WTC11 (cell line): ENCODE measurements around the gene JAML. TPM values are rescaled to one million over a fixed set of nuclear protein-coding genes. Genes with fewer than 3 reads are reported as not detected.

ENCODE experiments used
- ATAC-seq: fragments of 200-7000 bp; cut with Tn5 transposase; 2 replicates; pipeline ENCODE4 v1.10.0; 2021; ENCODE audit warnings: mild to moderate bottlenecking, moderate library complexity
- CTCF ChIA-PET: fragments of 300-600 bp; sonication (Branson Sonifier 250); formaldehyde crosslinking; loops from one replicate; lab custom pipeline; 2021; ENCODE audit warnings: antibody characterized with exemption; lab: Charles Lee
- POLR2A ChIA-PET: fragments of 350-600 bp; sonication (Branson Sonifier 250); formaldehyde crosslinking; loops from one replicate; lab custom pipeline; 2021; ENCODE audit warnings: antibody characterized with exemption; lab: Charles Lee
- DNase-seq: peaks from one replicate; pipeline ENCODE4 v3.0.0; 2021; ENCODE audit warnings: low spot score
- H3K27ac Mint-ChIP-seq: 2 replicates; pipeline ENCODE4 v1.8.0; 2021; ENCODE audit warnings: mixed read lengths
- H3K27me3 Mint-ChIP-seq: 2 replicates; pipeline ENCODE4 v1.8.0; 2021; ENCODE audit warnings: low read depth, mild to moderate bottlenecking, moderate library complexity, mixed read lengths
- H3K36me3 Mint-ChIP-seq: 2 replicates; pipeline ENCODE4 v1.8.0; 2021; ENCODE audit warnings: mixed read lengths
- H3K4me1 Mint-ChIP-seq: 2 replicates; pipeline ENCODE4 v1.8.0; 2022; ENCODE audit warnings: mixed read lengths
- H3K4me3 Mint-ChIP-seq: 2 replicates; pipeline ENCODE4 v1.8.0; 2021; ENCODE audit warnings: mild to moderate bottlenecking, moderate library complexity, mixed read lengths
- H3K9me3 Mint-ChIP-seq: 2 replicates; pipeline ENCODE4 v1.8.0; 2021; ENCODE audit warnings: mixed read lengths
- ATF1 ChIP-seq: sonication (generic); formaldehyde crosslinking; IDR thresholded peaks from 2 replicates; pipeline ENCODE4 v1.8.1; 2023; ENCODE audit warnings: mild to moderate bottlenecking, moderate library complexity, missing genetic modification reagents
- CBFB ChIP-seq: sonication (generic); formaldehyde crosslinking; IDR thresholded peaks from 2 replicates; pipeline ENCODE4 v1.8.1; 2022; ENCODE audit warnings: mild to moderate bottlenecking, low read depth, missing genetic modification reagents
- E2F4 ChIP-seq: sonication (generic); formaldehyde crosslinking; IDR thresholded peaks from 2 replicates; pipeline ENCODE4 v1.8.1; 2022; ENCODE audit warnings: low read depth, mild to moderate bottlenecking, moderate library complexity, missing genetic modification reagents, borderline replicate concordance
- EMX1 ChIP-seq: fragments of 250-450 bp; sonication (Bioruptor Pico); IDR thresholded peaks from 2 replicates; pipeline ENCODE4 v1.8.0; 2021; ENCODE audit warnings: mild to moderate bottlenecking
- FOXP1 ChIP-seq: sonication (generic); formaldehyde crosslinking; IDR thresholded peaks from 2 replicates; pipeline ENCODE4 v1.8.0; 2022; ENCODE audit warnings: missing genetic modification reagents, mild to moderate bottlenecking, moderate library complexity, borderline replicate concordance
- HMGA2 ChIP-seq: fragments of 250-450 bp; sonication (Bioruptor Pico); IDR thresholded peaks from 2 replicates; pipeline ENCODE4 v1.4.0; 2021; ENCODE audit warnings: mild to moderate bottlenecking, moderate library complexity
- MXD4 ChIP-seq: fragments of 250-450 bp; sonication (Bioruptor Pico); IDR thresholded peaks from 2 replicates; pipeline ENCODE4 v1.8.0; 2021; ENCODE audit warnings: mild to moderate bottlenecking, moderate library complexity, borderline replicate concordance
- NFYB ChIP-seq: sonication (generic); formaldehyde crosslinking; conservative IDR thresholded peaks from 2 replicates; pipeline ENCODE4 v1.8.0; 2022; ENCODE audit warnings: low read depth, missing genetic modification reagents
- NR1H2 ChIP-seq: sonication (generic); formaldehyde crosslinking; IDR thresholded peaks from 2 replicates; pipeline ENCODE4 v1.9.0; 2021; ENCODE audit warnings: mild to moderate bottlenecking, moderate library complexity, missing genetic modification reagents
- NR3C1 ChIP-seq: sonication (generic); formaldehyde crosslinking; conservative IDR thresholded peaks from 2 replicates; pipeline ENCODE4 v1.8.1; 2023; ENCODE audit warnings: low read depth, mild to moderate bottlenecking, missing genetic modification reagents
- OVOL2 ChIP-seq: fragments of 250-450 bp; sonication (Bioruptor Pico); IDR thresholded peaks from 2 replicates; pipeline ENCODE4 v1.9.0; 2021; ENCODE audit warnings: mild to moderate bottlenecking, borderline replicate concordance
- PRRX2 ChIP-seq: fragments of 250-450 bp; sonication (Bioruptor Pico); IDR thresholded peaks from 2 replicates; pipeline ENCODE4 v1.8.0; 2021; ENCODE audit warnings: mild to moderate bottlenecking
- RELA ChIP-seq: sonication (generic); formaldehyde crosslinking; IDR thresholded peaks from 2 replicates; pipeline ENCODE4 v1.8.1; 2022; ENCODE audit warnings: missing genetic modification reagents, mild to moderate bottlenecking, borderline replicate concordance
- TEAD1 ChIP-seq: sonication (generic); formaldehyde crosslinking; IDR thresholded peaks from 2 replicates; pipeline ENCODE4 v1.8.0; 2022; ENCODE audit warnings: mild to moderate bottlenecking, missing genetic modification reagents
- ZBTB21 ChIP-seq: sonication (generic); formaldehyde crosslinking; IDR thresholded peaks from 2 replicates; pipeline ENCODE4 v1.8.1; 2023; ENCODE audit warnings: mild to moderate bottlenecking, missing genetic modification reagents, borderline replicate concordance
- ZNF263 ChIP-seq: sonication (generic); formaldehyde crosslinking; IDR thresholded peaks from 2 replicates; pipeline ENCODE4 v1.8.1; 2022; ENCODE audit warnings: low read depth, mild to moderate bottlenecking, moderate library complexity, missing genetic modification reagents
- ZNF532 ChIP-seq: fragments of 250-450 bp; sonication (Bioruptor Pico); IDR thresholded peaks from 2 replicates; pipeline ENCODE4 v1.9.0; 2021; ENCODE audit warnings: mild to moderate bottlenecking, borderline replicate concordance
- total RNA-seq: library from RNA; stranded (reverse); gene quantifications from 3 replicates; pipeline ENCODE4 v1.2.3, GENCODE V29; 2021
- TF ChIP-seq, protein P1 (sequence below): sonication (generic); formaldehyde crosslinking; IDR thresholded peaks from 2 replicates; pipeline ENCODE4 v1.8.1; 2022; ENCODE audit warnings: missing genetic modification reagents, borderline replicate concordance
- TF ChIP-seq, protein P2 (sequence below): sonication (generic); formaldehyde crosslinking; IDR thresholded peaks from 2 replicates; pipeline ENCODE4 v1.8.1; 2023; ENCODE audit warnings: mild to moderate bottlenecking, missing genetic modification reagents, borderline replicate concordance

JAML gene
- total RNA-seq, 1 experiment from 2014 or later = 0.24 TPM

DNA sequence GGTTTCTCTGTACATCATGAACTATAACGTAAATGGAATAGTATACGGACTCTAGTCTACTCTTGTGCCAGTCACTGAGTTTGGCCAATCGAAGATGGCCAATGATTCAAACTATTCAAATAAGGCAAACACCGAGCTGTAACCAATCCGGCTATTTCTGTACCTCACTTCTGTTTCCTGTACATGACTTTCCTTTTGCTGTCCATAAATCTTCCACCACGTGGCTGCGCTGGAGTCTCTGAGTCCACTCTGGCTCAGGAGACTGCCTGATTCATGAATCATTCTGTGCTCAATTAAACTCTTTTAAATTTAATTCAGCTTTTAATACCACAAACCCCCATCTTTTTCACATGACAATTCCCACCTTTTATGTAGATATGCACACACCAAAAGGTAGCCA is 1.5 kb upstream of the JAML start:
- ChIA-PET CTCF (no interaction called here), POLR2A (no interaction called here)
- ATAC-seq = no peak
- Mint-ChIP-seq H3K4me1 (no peaks in the 10 kb centered on the region), H3K4me3 (no peak overlapping the region), H3K27me3 (no peaks in the 10 kb centered on the region; the same call in 1 of the 2 replicates), H3K36me3 (no peaks in the 10 kb centered on the region), H3K9me3 (no peaks in the 10 kb centered on the region), H3K27ac (no peak overlapping the region)
- TF ChIP-seq, protein P1, sequence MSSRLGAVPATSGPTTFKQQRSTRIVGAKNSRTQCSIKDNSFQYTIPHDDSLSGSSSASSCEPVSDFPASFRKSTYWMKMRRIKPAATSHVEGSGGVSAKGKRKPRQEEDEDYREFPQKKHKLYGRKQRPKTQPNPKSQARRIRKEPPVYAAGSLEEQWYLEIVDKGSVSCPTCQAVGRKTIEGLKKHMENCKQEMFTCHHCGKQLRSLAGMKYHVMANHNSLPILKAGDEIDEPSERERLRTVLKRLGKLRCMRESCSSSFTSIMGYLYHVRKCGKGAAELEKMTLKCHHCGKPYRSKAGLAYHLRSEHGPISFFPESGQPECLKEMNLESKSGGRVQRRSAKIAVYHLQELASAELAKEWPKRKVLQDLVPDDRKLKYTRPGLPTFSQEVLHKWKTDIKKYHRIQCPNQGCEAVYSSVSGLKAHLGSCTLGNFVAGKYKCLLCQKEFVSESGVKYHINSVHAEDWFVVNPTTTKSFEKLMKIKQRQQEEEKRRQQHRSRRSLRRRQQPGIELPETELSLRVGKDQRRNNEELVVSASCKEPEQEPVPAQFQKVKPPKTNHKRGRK (CRISPR knock-in tag) = no peak
- TF ChIP-seq PRRX2 (CRISPR knock-in tag) (no peak), HMGA2 (CRISPR knock-in tag) (no peak), NR1H2 (CRISPR knock-in tag) (no peak), NR3C1 (CRISPR knock-in tag) (no peak), ZNF532 (CRISPR knock-in tag) (no peak), NFYB (CRISPR knock-in tag) (no peak), ZBTB21 (CRISPR knock-in tag) (no peak), ZNF263 (CRISPR knock-in tag) (no peak), MXD4 (CRISPR knock-in tag) (no peak), ATF1 (CRISPR knock-in tag) (no peak), TEAD1 (CRISPR knock-in tag) (no peak), RELA (CRISPR knock-in tag) (no peak)
- TF ChIP-seq, protein P2, sequence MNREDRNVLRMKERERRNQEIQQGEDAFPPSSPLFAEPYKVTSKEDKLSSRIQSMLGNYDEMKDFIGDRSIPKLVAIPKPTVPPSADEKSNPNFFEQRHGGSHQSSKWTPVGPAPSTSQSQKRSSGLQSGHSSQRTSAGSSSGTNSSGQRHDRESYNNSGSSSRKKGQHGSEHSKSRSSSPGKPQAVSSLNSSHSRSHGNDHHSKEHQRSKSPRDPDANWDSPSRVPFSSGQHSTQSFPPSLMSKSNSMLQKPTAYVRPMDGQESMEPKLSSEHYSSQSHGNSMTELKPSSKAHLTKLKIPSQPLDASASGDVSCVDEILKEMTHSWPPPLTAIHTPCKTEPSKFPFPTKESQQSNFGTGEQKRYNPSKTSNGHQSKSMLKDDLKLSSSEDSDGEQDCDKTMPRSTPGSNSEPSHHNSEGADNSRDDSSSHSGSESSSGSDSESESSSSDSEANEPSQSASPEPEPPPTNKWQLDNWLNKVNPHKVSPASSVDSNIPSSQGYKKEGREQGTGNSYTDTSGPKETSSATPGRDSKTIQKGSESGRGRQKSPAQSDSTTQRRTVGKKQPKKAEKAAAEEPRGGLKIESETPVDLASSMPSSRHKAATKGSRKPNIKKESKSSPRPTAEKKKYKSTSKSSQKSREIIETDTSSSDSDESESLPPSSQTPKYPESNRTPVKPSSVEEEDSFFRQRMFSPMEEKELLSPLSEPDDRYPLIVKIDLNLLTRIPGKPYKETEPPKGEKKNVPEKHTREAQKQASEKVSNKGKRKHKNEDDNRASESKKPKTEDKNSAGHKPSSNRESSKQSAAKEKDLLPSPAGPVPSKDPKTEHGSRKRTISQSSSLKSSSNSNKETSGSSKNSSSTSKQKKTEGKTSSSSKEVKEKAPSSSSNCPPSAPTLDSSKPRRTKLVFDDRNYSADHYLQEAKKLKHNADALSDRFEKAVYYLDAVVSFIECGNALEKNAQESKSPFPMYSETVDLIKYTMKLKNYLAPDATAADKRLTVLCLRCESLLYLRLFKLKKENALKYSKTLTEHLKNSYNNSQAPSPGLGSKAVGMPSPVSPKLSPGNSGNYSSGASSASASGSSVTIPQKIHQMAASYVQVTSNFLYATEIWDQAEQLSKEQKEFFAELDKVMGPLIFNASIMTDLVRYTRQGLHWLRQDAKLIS (CRISPR knock-in tag) = no peak
- no peak for DNase-seq

DNA sequence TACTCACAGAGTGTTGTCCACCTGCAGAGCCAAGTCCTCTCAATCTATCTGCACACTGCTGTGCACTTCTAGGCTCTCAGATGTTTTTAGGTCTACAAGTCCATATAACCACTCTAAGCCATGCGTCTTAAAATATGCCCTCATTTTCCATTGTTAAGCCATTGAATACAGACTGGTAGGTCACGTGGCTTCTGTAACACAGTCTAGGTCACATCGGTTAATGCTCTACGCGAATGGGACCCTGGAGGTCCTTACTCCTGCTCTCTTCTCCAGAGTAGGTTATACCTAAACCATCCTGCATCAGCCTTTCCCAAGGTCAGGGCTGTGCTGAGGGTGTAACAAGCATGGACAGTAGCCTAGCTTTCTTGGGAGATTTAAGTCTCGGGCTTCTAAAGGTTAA is 819 bp downstream of the JAML start:
- ChIA-PET CTCF (interaction anchor here (1.2 kb wide), 1 partner anchor 25 kb away, joined by 3 read pairs; no protein-coding TSS in a partner anchor), POLR2A (no interaction called here)
- DNase-seq (no peak), ATAC-seq (no peak)
- H3K27ac Mint-ChIP-seq = no peak overlapping the region
- H3K4me1 Mint-ChIP-seq = no peaks in the 10 kb centered on the region
- no peak for TF ChIP-seq E2F4 (CRISPR knock-in tag)
- no peak for TF ChIP-seq TEAD1 (CRISPR knock-in tag)
- TF ChIP-seq CBFB (CRISPR knock-in tag) = no peak
- no peak for TF ChIP-seq FOXP1 (CRISPR knock-in tag)
- no peak for TF ChIP-seq MXD4 (CRISPR knock-in tag)
- TF ChIP-seq OVOL2 = no peak
- no peak for TF ChIP-seq EMX1 (CRISPR knock-in tag)
- no peak overlapping the region for H3K4me3 Mint-ChIP-seq
- H3K27me3 Mint-ChIP-seq = peaks cover 6% of the 10 kb centered on the region
- H3K9me3 Mint-ChIP-seq = peaks cover 1% of the 10 kb centered on the region
- no peaks in the 10 kb centered on the region for H3K36me3 Mint-ChIP-seq
